Osteoblast (primary cell): ENCODE results near the gene PYCARD. TPM values are rescaled to one million over a fixed set of nuclear protein-coding genes. Genes with fewer than 3 reads are reported as not detected.

ENCODE experiments used
- DNase-seq: peaks from one replicate; pipeline ENCODE4 v3.0.0; 2011; ENCODE audit warnings: low spot score, mixed read lengths; ENCODE audit not compliant: insufficient read length; ENCODE audit errors: missing footprints
- H2AFZ ChIP-seq: 2 replicates; pipeline ENCODE4 v1.6.0; 2011; ENCODE audit warnings: mild to moderate bottlenecking, low read length
- H3K27ac ChIP-seq: 2 replicates; pipeline ENCODE4 v1.5.1; 2011; ENCODE audit warnings: mild to moderate bottlenecking, low read depth, low read length, moderate library complexity
- H3K27me3 ChIP-seq: 2 replicates; pipeline ENCODE4 v1.6.0; 2012; ENCODE audit warnings: mild to moderate bottlenecking, control low read depth, inconsistent platforms, low read length, moderate library complexity; ENCODE audit not compliant: insufficient read depth
- H3K36me3 ChIP-seq: 2 replicates; pipeline ENCODE4 v1.5.1; 2011; ENCODE audit warnings: mild to moderate bottlenecking, low read length, control low read depth, moderate library complexity; ENCODE audit not compliant: insufficient read depth
- H3K4me1 ChIP-seq: 2 replicates; pipeline ENCODE4 v1.5.1; 2011; ENCODE audit warnings: mild to moderate bottlenecking, low read length, control low read depth, moderate library complexity; ENCODE audit not compliant: insufficient read depth
- H3K4me2 ChIP-seq: 2 replicates; pipeline ENCODE4 v1.6.0; 2011; ENCODE audit warnings: mild to moderate bottlenecking, low read length; ENCODE audit not compliant: insufficient read depth
- H3K4me3 ChIP-seq: fragments of 200-600 bp; sonication (generic); 3 replicates; pipeline ENCODE4 v1.5.1; 2012; ENCODE audit warnings: mild to moderate bottlenecking, low read length, inconsistent platforms; ENCODE audit not compliant: insufficient read depth
- H3K79me2 ChIP-seq: 2 replicates; pipeline ENCODE4 v1.6.0; 2012; ENCODE audit warnings: mild to moderate bottlenecking, low read length, control low read depth, inconsistent platforms; ENCODE audit not compliant: insufficient read depth
- H3K9me3 ChIP-seq: 2 replicates; pipeline ENCODE4 v1.5.1; 2011; ENCODE audit warnings: low read depth, low read length, control low read depth
- H4K20me1 ChIP-seq: 2 replicates; pipeline ENCODE4 v1.6.0; 2012; ENCODE audit warnings: mild to moderate bottlenecking, low read length, control low read depth; ENCODE audit not compliant: insufficient read depth
- total RNA-seq: library from RNA; depleted of rRNA; stranded (reverse); fragments of >200 nt; gene quantifications from 2 replicates; pipeline ENCODE4 v1.2.3, GENCODE V29; 2012
- TF ChIP-seq, protein P1 (sequence below): IDR thresholded peaks from 2 replicates; pipeline ENCODE4 v1.5.1; 2011; ENCODE audit warnings: mild to moderate bottlenecking, low read depth, low read length, moderate library complexity; ENCODE audit errors: extremely low read depth

Gene PYCARD
- total RNA-seq, 1 donor = 61.5 TPM

DNA sequence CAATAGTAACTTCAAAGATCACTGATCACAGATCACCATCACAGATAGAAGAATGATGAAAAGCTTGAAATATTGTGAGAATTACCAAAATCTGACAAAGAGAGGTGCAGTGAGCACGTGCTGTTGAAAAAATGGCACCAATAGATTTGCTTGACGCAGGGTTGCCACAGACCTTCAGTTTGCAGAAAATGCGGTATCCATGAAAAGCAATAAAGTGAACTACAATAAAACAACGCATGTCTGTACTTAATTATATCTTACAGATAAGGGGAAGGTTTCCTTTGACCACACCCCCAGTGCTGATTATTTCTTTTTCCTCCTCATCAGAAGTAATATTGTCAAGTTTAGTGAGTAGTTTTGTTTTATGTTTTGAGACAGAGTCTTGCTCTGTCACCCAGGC lies 35.5 kb upstream of the PYCARD start:
- H3K4me3 ChIP-seq = no peak overlapping the region
- no peaks in the 10 kb centered on the region for H3K4me1 ChIP-seq
- H3K36me3 ChIP-seq = no peaks in the 10 kb centered on the region
- no peaks in the 10 kb centered on the region for H3K79me2 ChIP-seq
- H2AFZ ChIP-seq = no peak overlapping the region
- no peak overlapping the region for H3K27ac ChIP-seq
- H3K9me3 ChIP-seq = no peaks in the 10 kb centered on the region
- H4K20me1 ChIP-seq = no peaks in the 10 kb centered on the region
- no peaks in the 10 kb centered on the region for H3K27me3 ChIP-seq
- DNase-seq = no peak
- TF ChIP-seq, protein P1, sequence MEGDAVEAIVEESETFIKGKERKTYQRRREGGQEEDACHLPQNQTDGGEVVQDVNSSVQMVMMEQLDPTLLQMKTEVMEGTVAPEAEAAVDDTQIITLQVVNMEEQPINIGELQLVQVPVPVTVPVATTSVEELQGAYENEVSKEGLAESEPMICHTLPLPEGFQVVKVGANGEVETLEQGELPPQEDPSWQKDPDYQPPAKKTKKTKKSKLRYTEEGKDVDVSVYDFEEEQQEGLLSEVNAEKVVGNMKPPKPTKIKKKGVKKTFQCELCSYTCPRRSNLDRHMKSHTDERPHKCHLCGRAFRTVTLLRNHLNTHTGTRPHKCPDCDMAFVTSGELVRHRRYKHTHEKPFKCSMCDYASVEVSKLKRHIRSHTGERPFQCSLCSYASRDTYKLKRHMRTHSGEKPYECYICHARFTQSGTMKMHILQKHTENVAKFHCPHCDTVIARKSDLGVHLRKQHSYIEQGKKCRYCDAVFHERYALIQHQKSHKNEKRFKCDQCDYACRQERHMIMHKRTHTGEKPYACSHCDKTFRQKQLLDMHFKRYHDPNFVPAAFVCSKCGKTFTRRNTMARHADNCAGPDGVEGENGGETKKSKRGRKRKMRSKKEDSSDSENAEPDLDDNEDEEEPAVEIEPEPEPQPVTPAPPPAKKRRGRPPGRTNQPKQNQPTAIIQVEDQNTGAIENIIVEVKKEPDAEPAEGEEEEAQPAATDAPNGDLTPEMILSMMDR = no peak
- H3K4me2 ChIP-seq = no peak overlapping the region

DNA sequence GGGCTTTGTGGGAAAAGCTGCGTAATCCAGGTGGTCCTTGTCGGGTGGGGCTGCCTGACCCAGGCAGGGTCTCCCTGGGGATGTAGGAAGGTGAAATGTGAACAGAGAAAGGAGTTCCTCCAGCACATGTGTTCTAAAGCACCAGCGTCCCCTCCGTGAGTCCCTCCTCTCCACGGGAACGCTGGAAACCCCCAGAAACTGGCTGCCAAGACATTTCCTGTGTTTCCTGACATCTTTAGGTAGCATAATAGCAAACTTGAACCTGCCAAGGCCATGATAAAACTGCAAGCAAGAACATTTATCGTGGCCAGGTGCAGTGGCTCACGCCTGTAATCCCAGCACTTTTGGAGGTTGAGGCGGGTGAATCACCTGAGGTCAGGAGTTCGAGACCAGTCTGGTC lies 26.9 kb upstream of the PYCARD start:
- H3K4me1 ChIP-seq = no peaks in the 10 kb centered on the region
- no peak overlapping the region for H3K4me2 ChIP-seq
- no peaks in the 10 kb centered on the region for H3K27me3 ChIP-seq
- no peaks in the 10 kb centered on the region for H4K20me1 ChIP-seq
- peak; percentile 48 for DNase-seq
- no peak overlapping the region for H3K4me3 ChIP-seq
- H3K27ac ChIP-seq = no peak overlapping the region
- TF ChIP-seq, protein P1 = no peak
- no peaks in the 10 kb centered on the region for H3K36me3 ChIP-seq
- no peaks in the 10 kb centered on the region for H3K79me2 ChIP-seq
- H2AFZ ChIP-seq = peak overlapping the region; percentile 68
- no peaks in the 10 kb centered on the region for H3K9me3 ChIP-seq

DNA sequence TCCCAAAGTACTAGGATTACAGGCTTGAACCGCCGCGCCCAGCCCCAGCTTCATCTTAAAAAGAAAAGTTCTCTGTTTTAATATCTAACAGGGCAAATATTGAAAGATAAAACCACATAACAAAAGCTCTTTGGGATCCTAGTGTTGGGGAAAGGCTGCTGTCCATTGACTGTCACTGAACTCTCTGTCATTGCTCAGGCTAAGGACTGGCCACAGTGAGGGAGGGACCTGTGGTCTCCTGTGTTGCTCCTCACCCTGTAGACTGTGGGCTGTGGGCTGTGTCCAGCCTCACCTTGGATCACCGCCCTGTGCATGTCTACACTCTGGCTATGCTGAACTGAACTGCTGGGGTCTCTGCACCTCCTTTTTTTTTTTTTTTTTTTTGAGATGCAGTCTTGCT lies 25.6 kb upstream of the PYCARD start:
- Histone ChIP-seq H3K27ac (no peak overlapping the region), H3K36me3 (no peaks in the 10 kb centered on the region), H3K79me2 (no peaks in the 10 kb centered on the region), H4K20me1 (no peaks in the 10 kb centered on the region), H3K4me1 (no peaks in the 10 kb centered on the region), H3K27me3 (no peaks in the 10 kb centered on the region), H3K4me2 (no peak overlapping the region), H3K9me3 (no peaks in the 10 kb centered on the region), H2AFZ (no peak overlapping the region), H3K4me3 (no peak overlapping the region)
- TF ChIP-seq, protein P1 = no peak
- DNase-seq = peak; percentile 90

DNA sequence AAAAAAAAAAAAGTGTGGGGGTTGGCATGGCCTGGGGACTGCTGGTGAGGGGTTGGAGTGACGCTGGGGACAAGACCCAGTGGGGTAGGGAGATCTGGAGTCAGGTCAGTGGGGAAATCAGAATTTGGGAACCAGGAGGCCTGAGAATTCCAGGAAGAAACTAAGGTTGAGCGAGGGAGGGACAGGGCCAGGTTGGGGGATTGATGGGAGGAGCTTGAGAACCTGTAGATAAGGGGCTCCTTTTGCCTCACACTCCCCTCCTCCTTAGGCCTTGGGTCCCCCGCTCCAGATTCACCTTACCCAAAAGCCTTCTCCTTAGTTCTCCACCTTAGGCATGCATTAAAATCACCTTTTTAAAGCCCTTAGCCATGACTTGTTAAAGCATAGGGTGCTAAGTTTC lies 22.6 kb upstream of the PYCARD start:
- Histone ChIP-seq H3K79me2 (no peaks in the 10 kb centered on the region), H3K27ac (no peak overlapping the region), H3K4me3 (no peak overlapping the region), H3K27me3 (peaks cover 5% of the 10 kb centered on the region), H3K36me3 (no peaks in the 10 kb centered on the region), H2AFZ (no peak overlapping the region), H3K4me1 (no peaks in the 10 kb centered on the region), H3K4me2 (no peak overlapping the region), H4K20me1 (no peaks in the 10 kb centered on the region), H3K9me3 (no peaks in the 10 kb centered on the region)
- peak; percentile 50 for DNase-seq
- TF ChIP-seq, protein P1 = no peak
